ENCODE measurements around the gene TMPRSS13.
"Not testable (repeated sequence)": the region's sequence is repeated elsewhere in the genome, so short reads cannot be mapped to it uniquely, and the experiment has no call there.

Gene TMPRSS13

GRCh38 chr11:117931971-117932370 is 2.8 kb upstream of the TMPRSS13 start:
- in situ Hi-C loops (cut with MboI; ENCODE audit: low sequenced_read_pairs) = no loop called here

GRCh38 chr11:117931331-117931950 is 2.2 kb upstream of the TMPRSS13 start:
- in situ Hi-C loops (cut with MboI; ENCODE audit: low sequenced_read_pairs) = no loop called here

GRCh38 chr11:117930668-117931330 is 1.6 kb upstream of the TMPRSS13 start:
- in situ Hi-C loops (cut with MboI; ENCODE audit: low sequenced_read_pairs) = no loop called here

- in situ Hi-C loops (cut with MboI; ENCODE audit: low sequenced_read_pairs) = no loop called here
Measured at GRCh38 chr11:117929916-117930570, 841 bp upstream of the TMPRSS13 start.

DNA sequence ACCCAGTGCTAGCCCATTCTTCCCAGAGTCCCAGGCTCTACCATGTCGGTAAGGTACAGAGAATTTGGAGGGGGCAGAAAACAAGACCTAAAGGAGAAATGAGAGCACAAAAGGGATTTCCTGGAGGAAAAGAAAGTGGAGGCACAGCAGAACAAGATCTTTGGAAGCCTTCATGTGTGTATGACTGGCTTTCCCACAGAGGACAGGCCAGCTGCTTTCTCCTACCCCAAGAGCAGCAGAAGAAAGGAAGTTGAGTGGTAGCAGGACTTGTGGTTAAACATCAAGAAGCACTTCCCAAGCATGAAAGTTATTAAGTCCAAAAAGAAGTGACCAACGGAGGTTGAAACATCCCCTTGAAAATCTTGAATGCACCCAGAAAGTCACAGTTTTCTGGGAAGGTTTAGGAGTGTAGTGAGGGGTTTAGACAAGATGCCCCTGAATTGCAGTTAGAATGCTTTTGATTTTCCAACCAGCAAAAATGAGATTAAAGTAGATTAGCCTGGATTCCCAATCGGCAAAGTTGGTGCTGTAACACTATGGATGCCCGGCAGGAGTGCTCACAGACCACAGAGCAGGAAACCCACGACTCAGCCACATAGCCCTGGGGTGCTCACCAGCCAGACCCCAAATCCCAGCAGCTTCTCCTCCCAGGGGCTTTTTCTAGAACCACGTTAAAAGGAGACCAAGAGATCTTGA is 608 bp downstream of the TMPRSS13 start:
- in situ Hi-C loops (cut with MboI; ENCODE audit: low sequenced_read_pairs) = no loop called here

DNA sequence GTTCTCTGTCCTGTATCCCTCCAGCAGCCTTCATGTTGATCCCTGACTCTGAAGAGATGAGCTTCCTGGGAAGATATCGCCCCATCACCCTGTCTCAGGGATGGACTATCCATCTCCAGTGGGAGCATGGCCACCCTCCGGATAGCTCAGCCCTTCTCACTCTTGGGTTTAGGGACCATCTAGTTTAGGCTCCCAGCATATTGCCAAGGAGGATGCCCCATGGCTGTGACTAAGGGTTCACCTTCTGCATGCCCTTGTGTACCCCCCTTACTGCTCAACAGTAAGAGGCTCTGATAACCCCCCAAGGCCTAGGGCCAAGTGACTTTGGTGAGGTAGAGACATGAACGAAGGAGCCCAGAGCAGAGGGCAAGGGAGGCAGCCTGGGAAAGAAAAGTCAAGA is 1.3 kb downstream of the TMPRSS13 start:
- in situ Hi-C loops (cut with MboI; ENCODE audit: low sequenced_read_pairs) = no loop called here

GRCh38 chr11:117926166-117926565 is 3.0 kb downstream of the TMPRSS13 start:
- in situ Hi-C loops (cut with MboI; ENCODE audit: low sequenced_read_pairs) = not testable (repeated sequence)

DNA sequence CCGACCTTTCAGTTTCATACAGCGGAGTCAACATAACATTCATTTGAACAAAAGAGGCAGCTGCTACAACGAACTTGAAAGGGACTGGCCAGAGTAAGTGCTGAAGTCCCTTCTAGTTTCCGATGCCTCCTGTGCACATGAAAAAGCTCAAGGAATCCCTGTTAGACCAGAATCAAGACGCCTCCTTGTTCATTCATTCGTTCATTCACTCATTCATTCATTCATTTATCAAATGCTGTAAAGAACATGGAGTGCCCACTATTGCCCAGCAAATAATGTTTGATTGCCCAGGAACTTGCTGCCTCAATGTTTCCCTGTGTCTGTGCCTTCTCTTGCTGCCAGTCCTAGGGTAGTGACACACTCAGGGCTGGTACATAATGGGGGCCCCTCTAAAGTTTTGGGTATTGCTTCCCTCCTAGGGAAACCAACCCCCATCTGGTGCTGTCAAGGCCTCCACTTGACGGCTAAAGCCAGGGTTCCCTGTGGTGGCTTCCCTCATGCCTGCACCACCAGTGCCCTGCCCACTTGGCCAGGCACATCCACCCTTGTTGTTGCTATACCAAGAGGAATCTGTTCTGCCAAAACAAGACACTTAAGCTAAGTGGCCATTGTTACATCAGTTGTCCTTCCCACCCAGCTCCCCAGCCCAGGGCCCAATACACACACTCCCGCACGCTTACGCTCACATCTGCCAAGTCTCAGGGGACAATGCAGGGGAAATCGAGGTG is 3.8 kb downstream of the TMPRSS13 start:
- in situ Hi-C loops (cut with MboI; ENCODE audit: low sequenced_read_pairs) = no loop called here

DNA sequence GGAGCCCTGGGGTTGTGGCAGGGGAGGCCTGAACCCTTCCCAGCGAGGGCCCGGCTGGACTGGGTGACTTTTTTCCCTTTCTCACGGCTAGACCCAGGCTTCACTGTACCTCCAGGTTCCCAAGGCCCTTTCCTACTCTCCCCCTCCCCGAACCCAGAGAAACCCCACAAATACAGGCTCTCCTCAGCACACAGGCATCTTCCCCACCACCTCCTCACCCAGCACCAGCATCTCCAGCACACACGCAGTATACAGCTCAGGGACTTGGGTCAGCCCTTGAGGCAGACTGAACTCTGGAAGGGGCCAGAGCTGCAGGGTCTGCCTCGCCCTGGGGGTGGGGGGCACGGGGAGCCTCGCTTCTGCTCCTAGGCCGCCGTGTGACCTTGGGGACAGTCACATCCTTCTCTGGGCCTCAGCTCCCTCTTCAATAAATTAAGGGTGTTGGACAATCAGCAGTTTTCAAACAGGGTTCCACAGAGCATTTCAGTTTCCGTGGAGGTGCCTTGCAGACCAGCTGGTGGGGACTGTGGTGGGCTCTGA is 4.5 kb downstream of the TMPRSS13 start:
- in situ Hi-C loops (cut with MboI; ENCODE audit: low sequenced_read_pairs) = no loop called here

- in situ Hi-C loops (cut with MboI; ENCODE audit: low sequenced_read_pairs) = no loop called here
Measured at GRCh38 chr11:117923773-117924172, 5.4 kb downstream of the TMPRSS13 start.

GRCh38 chr11:117923275-117923674 is 5.9 kb downstream of the TMPRSS13 start:
- in situ Hi-C loops (cut with MboI; ENCODE audit: low sequenced_read_pairs) = no loop called here

- in situ Hi-C loops (cut with MboI; ENCODE audit: low sequenced_read_pairs) = no loop called here
Measured at GRCh38 chr11:117921893-117922292, 7.3 kb downstream of the TMPRSS13 start.

- in situ Hi-C loops (cut with MboI; ENCODE audit: low sequenced_read_pairs) = no loop called here
Measured at GRCh38 chr11:117921456-117921855, 7.7 kb downstream of the TMPRSS13 start.

DNA sequence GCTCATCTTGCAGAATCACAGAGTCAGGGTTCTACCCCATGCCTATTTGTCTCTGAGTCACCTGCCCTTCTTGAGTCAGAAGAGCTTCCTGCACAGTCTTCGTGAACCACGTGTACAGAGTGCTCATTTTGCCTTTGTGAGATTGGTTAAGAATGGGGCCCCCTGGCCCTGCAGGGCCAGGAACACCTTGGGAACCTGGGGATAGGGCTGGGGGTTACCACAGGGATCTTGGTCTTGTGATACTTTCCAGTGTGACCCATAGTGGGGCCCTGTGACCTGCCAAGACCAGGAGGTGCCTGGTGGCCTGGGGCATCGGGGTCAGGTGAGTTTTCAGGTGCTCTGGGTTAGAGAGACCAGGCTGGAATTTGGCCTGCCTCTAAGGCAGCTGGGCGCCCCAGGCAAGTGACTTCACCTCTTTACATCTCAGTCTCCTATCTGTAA is 9.4 kb downstream of the TMPRSS13 start:
- in situ Hi-C loops (cut with MboI; ENCODE audit: low sequenced_read_pairs) = no loop called here

- in situ Hi-C loops (cut with MboI; ENCODE audit: low sequenced_read_pairs) = no loop called here
Measured at GRCh38 chr11:117919341-117919740, 9.9 kb downstream of the TMPRSS13 start.

DNA sequence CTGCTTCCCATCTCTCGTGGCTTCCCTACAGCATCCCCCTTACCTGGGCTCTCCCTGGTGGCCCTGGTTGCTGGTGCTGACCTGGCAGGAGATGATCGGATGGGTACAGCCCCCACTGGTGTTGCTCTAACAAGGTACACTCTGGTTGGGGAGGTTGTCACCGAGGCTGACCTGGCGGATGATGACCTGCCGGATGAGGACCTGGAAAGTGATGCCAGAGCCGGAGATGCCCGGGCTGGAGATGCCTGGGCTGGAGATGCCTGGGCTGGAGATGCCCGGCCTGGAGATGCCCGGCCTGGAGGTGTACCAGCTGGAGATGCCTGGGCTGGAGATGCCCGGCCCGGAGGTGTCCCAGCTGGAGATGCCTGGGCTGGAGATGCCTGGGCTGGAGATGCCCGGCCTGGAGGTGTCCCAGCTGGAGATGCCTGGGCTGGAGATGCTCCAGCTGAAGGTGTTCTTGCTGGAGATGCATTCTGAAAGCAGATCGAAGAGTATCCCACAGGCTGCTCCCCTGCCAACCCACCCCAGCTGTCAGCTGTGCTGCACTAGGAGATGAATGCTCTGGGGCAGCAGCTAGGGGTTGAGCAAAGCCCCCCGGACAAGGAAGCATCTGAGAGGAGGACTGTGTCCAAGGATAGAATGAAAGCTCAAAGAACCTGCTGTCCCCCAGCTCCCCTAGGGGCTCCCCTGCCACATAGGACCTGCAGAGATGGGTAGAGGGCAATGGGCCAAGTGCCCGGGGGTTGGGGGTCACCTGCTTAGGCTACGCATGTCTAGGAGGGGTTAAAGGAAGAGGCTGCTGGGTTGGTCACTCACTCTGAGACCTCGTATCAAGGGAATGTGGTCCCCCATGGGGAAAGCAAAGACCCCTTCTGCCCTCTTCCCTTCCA is 10.6 kb downstream of the TMPRSS13 start:
- in situ Hi-C loops (cut with MboI; ENCODE audit: low sequenced_read_pairs) = no loop called here

GRCh38 chr11:117917591-117918151 is 11.5 kb downstream of the TMPRSS13 start:
- in situ Hi-C loops (cut with MboI; ENCODE audit: low sequenced_read_pairs) = no loop called here

GRCh38 chr11:117916956-117917355 is 12.2 kb downstream of the TMPRSS13 start:
- in situ Hi-C loops (cut with MboI; ENCODE audit: low sequenced_read_pairs) = no loop called here

- in situ Hi-C loops (cut with MboI; ENCODE audit: low sequenced_read_pairs) = no loop called here
Measured at GRCh38 chr11:117915672-117916235, 13.4 kb downstream of the TMPRSS13 start.

Data from HL-60/S4 (cell line).